Femur (tissue), 1 donor: Measurements from ENCODE around the gene AMBRA1.
"Not testable (repeated sequence)": the region's sequence is repeated elsewhere in the genome, so short reads cannot be mapped to it uniquely, and the experiment has no call there.

Source experiments
- DNase-seq: peaks from one replicate; pipeline ENCODE4 v3.0.0-alpha.2; 2017

The AMBRA1 gene

DNA sequence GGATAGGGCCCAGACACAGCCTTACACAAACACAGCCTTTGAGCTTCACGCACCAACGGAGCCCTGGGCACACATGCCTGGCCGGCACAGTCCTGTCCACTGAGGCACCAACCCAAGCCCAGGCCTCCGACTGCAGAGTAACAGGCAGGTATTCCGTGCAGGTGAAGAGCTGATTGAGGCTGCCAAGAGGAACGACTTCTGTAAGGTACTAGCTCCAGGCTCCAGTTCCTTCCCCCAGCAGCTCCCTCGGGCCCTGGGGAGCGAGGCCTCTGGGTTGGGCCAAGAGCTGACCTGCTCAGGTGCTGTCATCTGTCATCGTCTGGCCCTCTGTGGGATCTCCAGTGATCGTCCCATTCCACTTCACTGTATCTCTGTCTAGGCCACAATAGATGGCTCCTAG, 215.5 kb downstream of the AMBRA1 start:
- peak; percentile 27 for DNase-seq

DNA sequence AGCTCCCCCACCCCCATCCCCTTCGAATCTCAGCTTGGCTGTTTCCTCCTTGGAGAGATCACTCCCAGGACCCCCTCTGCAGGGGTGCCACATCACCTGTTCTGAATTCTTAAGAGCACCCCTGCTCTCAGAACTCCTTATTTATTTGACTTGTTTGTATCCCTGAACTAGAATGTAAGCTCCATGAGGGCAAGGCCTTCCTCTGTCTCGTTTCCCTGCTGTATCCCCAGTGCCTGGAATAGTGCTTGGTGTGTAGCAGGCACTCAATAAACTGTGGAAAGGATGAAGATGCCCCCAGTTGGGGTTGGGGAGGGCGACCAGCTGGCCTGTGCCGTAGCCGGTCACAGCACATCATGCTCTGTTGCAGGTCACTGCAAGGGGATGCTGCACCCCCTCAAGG, 216.0 kb downstream of the AMBRA1 start:
- DNase-seq = no peak

DNA sequence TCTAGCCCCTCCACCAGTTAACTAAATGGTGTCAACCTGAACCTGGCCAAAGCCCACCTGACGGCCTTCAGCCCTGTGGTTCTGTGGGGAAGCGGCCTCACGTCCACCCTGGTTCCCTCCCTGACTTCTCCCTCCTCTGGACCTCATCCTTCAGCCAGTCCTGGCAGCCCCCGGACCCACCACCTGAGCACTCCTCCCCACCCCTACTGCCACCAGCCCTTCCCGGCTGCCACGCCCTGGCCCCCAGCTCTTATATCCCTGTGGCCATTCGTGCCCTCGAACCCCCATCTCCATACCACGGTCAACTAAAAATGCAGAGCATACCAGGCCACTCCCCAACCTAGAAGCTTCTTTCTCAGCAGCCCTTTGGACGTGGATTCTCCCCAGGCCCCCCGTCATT, 216.5 kb downstream of the AMBRA1 start:
- no peak for DNase-seq

DNA sequence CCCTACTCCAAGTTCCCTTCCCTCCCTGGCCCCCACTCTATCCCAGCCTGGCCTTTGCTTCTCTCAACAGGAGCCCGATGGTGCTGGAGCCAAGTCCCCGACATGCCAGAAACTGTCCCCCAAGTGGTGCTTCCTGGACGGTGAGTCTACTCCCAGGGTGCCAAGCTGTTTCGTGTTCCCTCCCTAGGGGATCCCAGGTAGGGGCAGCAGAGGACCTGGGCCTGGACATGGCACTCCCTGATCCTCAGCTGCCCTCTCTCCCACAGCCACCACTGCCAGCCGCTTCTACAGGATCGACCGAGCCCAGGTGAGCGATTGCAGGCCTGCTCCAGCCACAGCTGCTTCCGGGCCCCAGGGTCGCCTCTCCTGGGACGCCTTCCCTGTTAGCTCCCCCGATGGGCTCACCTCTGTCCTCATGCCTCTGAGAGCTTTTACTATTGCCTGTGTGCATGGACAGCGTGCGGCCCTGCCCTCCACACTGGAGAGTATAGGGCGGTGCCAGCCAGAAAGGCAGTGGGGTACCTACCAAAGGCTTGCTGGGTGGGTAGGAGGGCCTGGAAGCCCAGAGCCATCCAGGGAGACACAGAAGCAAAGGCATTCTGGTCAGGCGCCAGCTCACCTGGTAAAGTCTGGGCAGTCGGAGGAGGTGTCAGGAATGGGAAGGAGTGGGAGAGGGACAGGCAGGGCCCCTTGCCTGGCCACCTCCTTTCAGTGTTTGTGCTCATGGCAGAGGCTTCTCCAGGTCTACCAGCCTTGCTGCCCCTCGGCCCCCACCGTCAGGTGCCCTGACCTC, 217.4 kb downstream of the AMBRA1 start:
- peak; percentile 22 for DNase-seq

DNA sequence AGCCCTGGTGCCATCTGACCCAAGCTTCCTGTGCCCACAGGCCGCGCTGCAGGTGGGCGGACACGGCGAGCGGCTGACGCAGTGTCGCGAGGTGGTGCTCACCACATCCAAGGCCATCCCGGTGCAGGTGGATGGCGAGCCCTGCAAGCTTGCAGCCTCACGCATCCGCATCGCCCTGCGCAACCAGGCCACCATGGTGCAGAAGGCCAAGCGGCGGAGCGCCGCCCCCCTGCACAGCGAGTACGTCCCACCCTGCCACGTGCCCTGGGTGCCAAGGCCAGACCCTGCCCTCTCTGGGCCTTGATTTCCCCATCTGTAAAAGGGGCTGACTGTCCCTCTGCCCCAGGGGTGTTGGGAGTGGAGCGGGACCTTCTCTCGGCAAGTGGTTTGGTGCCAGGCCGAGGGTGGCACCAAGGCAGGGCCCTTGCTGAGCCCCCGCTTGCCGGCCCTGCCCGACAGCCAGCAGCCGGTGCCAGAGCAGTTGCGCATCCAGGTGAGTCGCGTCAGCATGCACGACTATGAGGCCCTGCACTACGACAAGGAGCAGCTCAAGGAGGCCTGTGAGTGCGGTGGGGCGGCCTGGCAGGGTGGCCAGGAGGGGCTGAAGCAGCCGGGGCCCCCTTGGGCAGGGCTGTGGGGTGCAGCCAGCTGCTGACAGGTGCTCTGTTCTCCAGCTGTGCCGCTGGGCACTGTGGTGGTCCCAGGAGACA, 218.3 kb downstream of the AMBRA1 start:
- peak; percentile 23 for DNase-seq

DNA sequence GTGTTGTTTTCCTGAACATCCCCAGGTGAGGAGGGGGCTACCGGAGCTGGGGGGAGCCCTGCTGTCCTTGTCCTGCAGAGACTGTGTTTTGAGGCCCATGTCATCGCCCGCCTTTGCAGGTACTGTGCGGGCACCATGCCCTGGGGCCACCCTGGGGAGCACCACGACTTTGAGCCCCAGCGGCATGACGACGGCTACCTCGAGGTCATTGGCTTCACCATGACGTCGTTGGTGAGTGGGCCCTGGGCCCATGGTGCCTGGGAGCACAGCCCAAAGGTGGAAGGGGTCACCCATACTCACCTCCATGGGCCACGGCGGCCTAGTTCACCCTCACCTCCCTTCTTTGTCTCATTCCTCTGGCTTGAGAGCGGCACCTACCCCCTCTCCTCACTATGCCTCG, 219.0 kb downstream of the AMBRA1 start:
- no peak for DNase-seq

DNA sequence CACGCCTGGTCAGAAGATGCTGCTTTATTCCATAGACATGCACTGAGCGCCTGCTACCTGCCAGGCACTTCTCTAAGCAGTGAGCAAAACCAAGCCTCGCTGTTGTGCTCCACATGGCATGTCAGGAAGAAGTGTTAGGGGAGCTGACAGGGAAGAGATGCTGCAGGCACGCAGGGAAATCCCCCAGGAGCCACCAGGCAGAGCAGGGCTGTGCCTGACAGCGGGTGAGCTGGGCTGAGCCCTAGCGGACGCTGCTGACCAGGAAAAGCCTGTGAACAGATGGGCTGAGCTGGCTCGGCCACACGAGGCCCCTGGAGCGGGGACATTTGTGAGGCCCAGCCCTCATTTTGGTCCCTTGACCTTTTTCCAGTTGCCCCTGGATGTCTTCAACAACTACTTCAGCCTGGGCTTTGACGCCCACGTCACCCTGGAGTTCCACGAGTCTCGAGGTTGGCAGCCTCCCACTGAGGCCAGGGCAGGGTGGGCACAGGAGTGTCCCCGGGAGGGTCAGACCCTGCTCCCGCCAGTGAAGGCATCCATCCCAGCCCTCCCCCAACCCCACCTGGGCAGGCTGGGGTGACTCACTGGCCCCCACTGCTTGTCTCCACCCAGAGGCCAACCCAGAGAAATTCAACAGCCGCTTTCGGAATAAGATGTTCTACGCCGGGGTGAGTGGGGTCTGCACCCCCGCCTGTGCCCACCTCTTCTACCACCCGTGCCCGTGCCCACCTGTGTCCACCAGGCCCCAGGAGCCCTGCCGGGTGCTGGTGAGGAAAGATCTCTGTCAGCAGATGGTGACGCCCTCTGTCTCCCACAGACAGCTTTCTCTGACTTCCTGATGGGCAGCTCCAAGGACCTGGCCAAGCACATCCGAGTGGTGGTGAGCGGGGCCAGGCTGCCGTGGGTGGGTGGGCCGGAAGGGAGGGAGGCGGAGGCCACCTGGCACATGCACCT, 219.8 kb downstream of the AMBRA1 start:
- peak; percentile 24 for DNase-seq

DNA sequence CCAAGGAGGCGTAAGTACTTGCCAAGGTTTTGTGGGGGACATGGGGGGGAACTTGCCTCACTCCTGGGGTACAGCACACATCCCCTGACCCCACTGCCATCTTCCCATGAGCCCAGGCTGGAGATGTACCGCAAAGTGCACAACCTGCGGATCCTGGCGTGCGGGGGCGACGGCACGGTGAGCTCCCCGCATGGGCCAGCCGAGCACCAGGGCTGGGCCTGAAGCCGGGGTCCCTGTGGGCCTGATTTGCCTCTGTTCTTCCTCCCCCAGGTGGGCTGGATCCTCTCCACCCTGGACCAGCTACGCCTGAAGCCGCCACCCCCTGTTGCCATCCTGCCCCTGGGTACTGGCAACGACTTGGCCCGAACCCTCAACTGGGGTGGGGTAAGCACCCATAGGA, 221.3 kb downstream of the AMBRA1 start:
- DNase-seq = not testable (repeated sequence)

DNA sequence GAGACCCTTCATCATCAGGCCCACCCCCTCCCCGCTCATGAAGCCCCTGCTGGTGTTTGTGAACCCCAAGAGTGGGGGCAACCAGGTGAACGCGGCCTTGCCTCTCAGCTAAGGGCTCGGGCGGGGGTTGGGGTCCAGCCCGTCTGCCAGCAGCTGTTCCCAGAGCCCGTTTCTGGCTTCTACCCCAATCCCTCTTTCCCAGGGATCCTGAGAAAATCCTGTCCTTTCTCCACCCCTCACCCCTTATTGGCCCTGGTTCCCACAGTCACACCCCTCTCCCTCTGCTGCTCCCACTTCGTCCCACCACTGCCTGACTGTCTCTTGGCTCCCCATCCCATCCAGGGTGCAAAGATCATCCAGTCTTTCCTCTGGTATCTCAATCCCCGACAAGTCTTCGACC, 221.7 kb downstream of the AMBRA1 start:
- no peak for DNase-seq

DNA sequence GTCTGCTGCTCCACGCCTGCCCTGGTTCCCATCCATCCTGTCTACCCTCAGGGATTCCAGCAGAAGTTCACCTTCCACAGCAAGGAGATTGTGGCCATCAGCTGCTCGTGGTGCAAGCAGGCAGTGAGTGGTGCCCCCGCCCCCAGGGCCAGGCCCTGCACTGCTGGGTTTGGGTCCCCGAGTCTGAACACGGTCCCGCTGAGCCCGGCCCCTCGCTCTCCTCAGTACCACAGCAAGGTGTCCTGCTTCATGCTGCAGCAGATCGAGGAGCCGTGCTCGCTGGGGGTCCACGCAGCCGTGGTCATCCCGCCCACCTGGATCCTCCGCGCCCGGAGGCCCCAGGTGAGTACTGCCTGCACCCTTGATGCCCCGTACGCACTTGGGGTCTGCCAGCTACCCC, 222.6 kb downstream of the AMBRA1 start:
- DNase-seq = not testable (repeated sequence)

DNA sequence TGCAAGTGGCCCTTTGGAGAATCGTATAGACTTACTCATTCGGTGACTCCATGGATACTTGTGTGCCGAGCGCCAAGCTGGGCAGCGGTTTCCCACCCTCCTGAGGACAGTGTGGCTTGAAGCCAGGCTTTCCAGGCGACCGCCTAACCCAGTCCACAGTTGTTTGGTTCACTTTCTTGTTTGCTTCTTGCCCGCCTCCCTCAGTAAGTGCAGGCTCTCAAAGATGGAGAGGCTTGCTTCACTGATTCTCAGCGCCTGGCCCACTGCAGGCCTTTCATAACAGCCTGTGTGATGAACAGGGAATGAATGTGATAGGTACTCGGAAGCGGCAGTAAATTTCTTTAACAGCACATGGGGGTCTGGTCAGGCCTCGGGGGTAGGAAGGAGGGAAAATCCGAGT, 223.6 kb downstream of the AMBRA1 start:
- no peak for DNase-seq

DNA sequence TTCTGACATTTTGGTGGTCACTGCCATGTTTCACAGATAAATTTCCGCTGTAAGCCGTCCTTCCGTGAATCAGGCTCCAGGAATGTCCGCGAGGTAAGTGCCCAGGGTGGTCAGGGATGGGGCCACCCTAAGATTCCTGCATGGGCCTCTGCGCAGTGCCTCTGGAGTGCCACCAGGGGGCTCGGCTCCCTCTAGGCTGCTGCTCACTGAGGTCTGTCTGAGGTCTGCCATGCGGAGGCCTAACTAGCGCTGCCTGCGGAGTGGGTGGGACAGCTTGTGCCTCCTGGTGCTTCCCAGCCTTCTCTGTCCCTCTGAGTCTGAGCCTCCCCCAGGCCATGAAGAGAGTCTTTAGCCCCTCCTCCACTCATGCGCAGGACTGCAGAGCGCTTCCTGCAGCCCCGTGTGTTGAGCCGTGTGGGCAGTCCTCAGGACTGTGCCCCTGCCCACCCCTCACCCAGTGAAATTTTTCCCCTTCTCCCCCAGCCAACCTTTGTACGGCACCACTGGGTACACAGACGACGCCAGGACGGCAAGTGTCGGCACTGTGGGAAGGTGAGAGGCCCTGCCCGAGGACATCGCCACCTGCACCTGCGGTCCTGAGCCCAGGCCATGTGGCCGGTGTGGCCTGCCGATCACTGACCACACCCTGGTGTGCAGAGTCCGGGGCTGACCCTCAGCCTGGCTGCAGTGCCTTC, 224.2 kb downstream of the AMBRA1 start:
- DNase-seq = peak; percentile 72

DNA sequence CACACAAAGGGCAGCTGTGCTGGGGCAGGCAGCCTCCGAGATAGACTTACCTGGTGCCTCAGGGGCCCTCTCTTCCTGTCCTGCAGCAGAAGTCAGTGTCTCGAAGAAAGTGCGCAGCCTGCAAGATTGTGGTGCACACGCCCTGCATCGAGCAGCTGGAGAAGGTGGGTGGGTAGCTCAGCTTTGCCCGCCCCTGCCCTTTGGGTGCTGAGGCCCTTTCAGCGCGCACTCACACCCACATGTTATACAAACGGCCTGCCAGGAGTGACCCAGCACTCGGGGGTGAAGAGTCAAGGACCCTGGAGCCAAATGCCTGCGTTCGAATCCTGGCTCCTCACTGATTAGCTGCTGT, 225.9 kb downstream of the AMBRA1 start:
- DNase-seq = no peak

DNA sequence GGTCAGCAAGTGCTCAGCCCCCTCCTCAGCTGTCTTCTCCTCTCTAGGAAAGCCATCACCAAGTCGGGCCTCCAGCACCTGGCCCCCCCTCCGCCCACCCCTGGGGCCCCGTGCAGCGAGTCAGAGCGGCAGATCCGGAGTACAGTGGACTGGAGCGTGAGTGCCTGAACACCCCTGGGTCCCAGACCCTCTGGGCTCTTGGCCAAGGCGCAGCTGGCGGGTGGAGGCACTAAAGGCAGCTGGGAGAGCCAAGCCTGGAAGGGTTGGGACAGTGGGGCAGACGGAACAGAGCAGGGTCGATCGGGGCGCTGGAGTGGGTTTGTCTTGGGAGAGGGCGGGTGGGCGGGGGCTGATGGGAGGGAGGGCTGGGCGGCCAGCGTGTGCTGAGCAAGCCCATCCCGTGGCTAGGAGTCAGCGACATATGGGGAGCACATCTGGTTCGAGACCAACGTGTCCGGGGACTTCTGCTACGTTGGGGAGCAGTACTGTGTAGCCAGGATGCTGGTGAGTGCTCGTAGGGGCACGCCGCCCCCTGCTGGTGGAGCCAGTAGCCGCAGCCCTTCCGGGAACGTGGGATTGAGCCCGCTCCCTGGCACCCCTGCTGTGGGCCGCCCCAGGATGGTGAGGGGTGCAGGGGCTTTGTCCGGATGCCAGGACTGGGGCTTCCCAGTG, 226.4 kb downstream of the AMBRA1 start:
- peak; percentile 83 for DNase-seq

DNA sequence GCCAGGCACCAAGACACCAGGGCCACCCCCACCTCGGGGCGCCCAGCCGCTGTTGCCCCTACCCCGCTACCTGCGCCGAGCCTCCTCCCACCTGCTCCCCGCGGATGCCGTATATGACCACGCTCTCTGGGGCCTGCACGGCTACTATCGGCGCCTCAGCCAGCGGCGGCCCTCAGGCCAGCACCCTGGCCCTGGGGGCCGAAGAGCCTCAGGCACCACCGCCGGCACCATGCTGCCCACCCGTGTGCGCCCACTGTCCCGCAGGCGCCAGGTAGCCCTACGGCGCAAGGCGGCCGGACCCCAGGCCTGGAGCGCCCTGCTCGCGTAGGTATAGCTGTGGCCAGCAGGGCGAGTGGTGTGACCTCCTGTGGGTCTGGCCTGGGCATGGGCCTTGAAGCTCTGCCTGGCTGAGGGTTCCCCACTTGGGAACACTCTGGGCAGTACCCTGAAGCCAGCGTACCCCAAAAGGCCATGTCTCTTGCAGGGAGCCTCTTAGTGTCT, 227.1 kb downstream of the AMBRA1 start:
- DNase-seq = no peak

DNA sequence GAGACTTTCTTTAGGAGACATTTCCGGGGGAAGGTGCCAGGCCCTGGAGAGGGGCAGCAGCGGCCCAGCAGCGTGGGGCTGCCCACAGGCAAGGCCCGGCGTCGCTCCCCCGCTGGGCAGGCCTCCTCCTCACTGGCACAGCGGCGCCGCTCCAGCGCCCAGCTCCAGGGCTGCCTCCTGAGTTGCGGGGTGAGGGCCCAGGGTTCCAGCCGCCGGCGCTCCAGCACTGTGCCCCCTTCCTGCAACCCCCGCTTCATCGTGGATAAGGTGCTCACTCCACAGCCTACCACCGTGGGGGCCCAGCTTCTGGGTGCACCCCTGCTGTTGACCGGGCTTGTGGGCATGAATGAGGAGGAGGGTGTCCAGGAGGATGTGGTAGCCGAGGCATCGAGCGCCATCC, 227.6 kb downstream of the AMBRA1 start:
- DNase-seq = no peak

DNA sequence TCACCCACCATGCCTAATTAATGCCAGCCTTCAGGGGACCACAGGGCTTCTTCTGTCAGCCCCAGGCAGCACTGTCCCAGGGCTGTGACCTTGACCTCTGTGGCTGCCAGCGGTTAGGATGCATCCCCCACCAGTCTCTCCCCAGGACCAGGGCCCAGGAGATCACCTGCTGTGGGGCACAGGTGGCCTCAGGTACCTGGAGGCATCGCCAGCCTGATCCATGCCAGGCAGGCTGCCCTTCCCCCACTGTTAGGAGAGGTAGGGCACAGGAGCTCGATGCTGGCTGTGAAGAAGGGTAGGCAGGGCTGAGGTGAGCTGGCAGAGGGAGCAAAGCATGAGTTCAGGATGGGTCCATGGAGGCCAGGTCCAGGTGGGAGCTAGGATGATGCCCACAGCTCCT, 229.0 kb downstream of the AMBRA1 start:
- DNase-seq = no peak

DNA sequence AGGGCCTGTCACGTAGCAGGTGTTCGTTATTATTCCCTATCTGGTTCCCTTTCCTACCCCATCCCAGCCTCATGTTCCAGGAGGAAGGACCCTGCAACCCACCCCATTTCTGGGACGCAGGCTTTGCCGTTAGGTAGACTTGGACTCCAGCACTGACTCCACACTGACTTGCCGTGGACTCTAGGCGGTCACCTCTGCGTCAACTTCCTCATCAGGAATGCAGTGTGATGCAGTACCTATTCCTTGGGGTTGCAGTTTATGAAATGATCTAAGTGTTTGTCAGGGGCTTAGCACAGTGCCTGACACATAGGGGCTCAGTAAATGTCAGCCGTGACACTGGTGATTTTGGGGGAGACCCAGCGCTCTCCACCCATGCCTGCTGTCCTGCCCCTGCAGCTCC, 229.8 kb downstream of the AMBRA1 start:
- no peak for DNase-seq

DNA sequence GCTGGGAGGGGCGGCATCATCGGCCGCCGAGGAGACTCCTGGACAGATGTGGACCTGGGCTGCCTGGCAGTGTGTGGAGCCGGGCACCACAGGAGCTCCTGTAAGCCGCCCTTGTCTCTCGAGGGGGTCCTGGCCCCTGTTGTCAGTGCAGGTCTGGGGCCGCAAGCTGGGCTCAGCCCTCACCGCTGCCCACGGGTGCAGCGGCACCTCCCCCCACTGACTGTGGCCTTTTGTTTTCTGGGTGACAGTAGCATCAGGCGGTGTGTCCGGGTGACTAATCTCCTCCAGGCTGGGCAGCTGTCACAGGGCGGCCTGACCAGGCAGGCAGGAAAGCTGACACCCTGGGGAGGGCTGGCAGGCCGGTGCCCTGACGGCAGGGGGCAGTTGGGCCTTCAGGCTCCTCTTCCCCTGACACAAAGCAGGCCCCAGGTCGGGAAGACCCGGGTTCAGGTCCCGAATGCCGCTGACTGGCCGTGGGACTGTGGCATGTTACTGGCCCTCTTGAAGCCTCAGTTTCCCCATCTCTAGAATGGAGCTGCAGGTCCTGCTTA, 230.3 kb downstream of the AMBRA1 start:
- DNase-seq = peak; percentile 72

DNA sequence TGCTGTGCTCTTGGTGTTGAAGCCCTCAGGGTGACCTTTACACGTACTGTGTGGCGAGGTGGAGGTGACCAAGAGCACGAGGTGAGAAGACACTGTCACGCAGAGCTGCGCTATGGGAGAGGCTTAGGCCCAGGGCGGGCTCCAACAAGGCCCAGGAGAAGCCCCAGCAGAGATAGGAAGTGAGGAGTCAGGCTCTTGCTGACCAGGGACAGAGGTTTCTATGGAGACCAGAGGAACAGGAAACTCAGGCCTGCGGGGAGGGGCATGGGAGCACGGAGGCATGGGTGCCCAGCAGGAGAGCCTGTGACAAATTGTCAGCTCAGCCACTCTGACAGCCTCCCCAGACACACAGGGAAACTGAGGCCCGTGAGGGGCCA, 230.8 kb downstream of the AMBRA1 start:
- peak; percentile 69 for DNase-seq

DNA sequence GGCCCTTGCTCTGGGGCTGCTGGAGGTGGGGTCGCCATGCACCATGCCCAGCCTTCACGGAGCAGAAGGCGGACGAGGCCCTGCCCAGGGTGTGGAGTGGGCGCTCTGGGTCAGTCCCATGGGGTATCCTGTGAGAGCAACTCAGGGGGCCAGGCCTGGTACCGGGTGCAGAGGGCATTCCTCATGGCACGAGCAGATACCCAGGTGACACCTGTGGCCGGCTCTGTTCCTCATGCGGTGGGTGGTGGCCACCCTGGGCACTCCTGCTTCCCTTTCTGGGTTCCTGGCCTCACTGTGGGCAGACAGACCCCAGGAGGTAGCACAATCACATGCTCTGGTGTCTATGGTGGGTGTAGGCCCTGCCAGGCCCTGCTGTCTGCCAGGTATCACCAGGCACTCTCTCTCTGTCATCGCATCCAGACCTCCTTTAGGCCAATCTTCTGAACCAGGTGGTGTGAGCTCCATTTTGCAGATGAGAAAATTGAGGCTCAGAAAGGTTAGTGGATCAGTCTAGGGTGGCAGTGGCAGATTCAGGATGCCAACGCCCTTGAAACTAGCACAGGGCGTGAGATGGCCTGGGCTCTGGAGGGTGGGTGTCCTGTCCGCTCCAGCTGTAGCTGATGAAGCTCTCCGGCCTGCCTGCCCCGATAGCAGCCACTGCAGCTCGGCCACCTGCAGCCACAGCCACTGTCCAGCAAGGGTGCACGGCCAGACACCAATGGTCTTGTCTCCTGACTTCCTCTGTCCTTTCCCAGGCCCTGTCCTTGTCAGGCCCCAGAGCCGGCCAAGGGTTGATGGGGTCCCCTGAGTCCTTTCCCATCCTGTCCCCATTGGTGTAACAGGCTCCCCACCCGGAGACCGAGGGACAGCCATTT, 231.4 kb downstream of the AMBRA1 start:
- DNase-seq = no peak
